SH-SY5Y (cell line): ENCODE measurements around the gene SMIM13.

Experiments
- GATA2 ChIP-seq: IDR thresholded peaks from 2 replicates; pipeline ENCODE4 v1.6.1; 2011; ENCODE audit warnings: mild to moderate bottlenecking, low read depth, low read length
- GATA3 ChIP-seq: IDR thresholded peaks from 2 replicates; pipeline ENCODE4 v1.6.1; 2011; ENCODE audit warnings: low read depth, mild to moderate bottlenecking, low read length, moderate library complexity

GRCh38 chr6:11083956-11084355 lies 9.7 kb upstream of the SMIM13 start:
- TF ChIP-seq GATA2 (no peak), GATA3 (no peak)
